Gastroesophageal sphincter (tissue), 3 donors: ENCODE measurements around the gene DIO3.

Experiments used
- CTCF ChIP-seq, 4 experiments: fragments of 200-600 bp in 2 of 4; fragments of 450-650 bp in 2 of 4; sonication (generic) in 1 of 4; IDR thresholded peaks; one replicate each; pipeline ENCODE4 v1.5.1; 2017 to 2019; ENCODE audit warnings: antibody characterized with exemption in 4 of 4, mild to moderate bottlenecking in 2 of 4, moderate library complexity in 2 of 4
- POLR2A ChIP-seq, 2 donors: fragments of 450-650 bp; IDR thresholded peaks; one replicate each; pipeline ENCODE4 v1.6.1; 2017; ENCODE audit warnings: antibody characterized with exemption in 2 of 2, mild to moderate bottlenecking in 2 of 2, moderate library complexity in 1 of 2
- POLR2AphosphoS5 ChIP-seq: sonication (generic); formaldehyde crosslinking; IDR thresholded peaks from one replicate; pipeline ENCODE4 v1.6.1; 2017; ENCODE audit warnings: antibody characterized with exemption

- TF ChIP-seq CTCF (IDR thresholded peaks at IDR 0.05) (no peak), POLR2AphosphoS5 (no peak), POLR2A (IDR thresholded peaks at IDR 0.05) (no peak)
Measured at GRCh38 chr14:101564819-101565698, 3.8 kb downstream of the DIO3 start.
